ENCODE results near the gene EXOC3L4.

GRCh38 chr14:103113774-103114173, 19.2 kb downstream of the EXOC3L4 start:
- TF ChIP-seq SCRT1 (tag by site-specific recombination; IDR thresholded peaks at IDR 0.05; ENCODE audit: borderline replicate concordance) (no peak), ZNF768 (tag by site-specific recombination; IDR thresholded peaks at IDR 0.05) (no peak)
